ENCODE measurements around the gene NBPF8. TPM values are rescaled to one million over a fixed set of nuclear protein-coding genes. Genes with fewer than 3 reads are reported as not detected.
"Not testable (repeated sequence)": the region's sequence is repeated elsewhere in the genome, so short reads cannot be mapped to it uniquely, and the experiment has no call there.

Gene NBPF8
- polyA plus RNA-seq, 2 donors: 5.2 to 9.4 TPM

DNA sequence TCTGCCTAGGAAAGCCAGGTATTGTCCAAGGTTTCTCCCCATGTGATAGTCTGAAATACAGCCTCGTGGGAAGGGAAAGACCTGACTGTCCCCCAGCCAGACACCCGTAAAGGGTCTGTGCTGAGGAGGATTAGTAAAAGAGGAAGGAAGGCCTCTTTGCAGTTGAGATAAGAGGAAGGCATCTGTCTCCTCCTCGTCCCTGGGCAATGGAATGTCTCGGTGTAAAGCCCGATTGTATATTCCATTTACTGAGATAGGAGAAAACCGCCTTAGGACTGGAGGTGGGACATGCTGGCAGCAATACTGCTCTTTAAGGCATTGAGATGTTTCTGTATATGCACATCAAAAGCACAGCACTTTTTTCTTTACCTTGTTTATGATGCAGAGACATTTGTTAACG lies 10.2 kb downstream of the NBPF8 start:
- H3K36me3 ChIP-seq (ENCODE audit: control insufficient read depth in 2 of 2, insufficient read depth in 2 of 2, low read length in 1 of 2); H3K27me3 ChIP-seq (ENCODE audit: control insufficient read depth in 1 of 2, insufficient read depth in 2 of 2, low read length in 2 of 2); H3K9me3 ChIP-seq (ENCODE audit: control insufficient read depth in 2 of 2, insufficient read depth in 1 of 2, low read depth in 1 of 2, low read length in 1 of 2); H3K27ac ChIP-seq (ENCODE audit: low read depth in 2 of 2, low read length in 1 of 2); H3K4me3 ChIP-seq (ENCODE audit: low read depth in 1 of 2, low read length in 2 of 2); H3K4me1 ChIP-seq (ENCODE audit: control insufficient read depth in 2 of 2, insufficient read depth in 2 of 2, low read length in 1 of 2): not testable (repeated sequence)
- 75 to 77% methylated on average over 7 of the region's 7 CpGs for WGBS, 2 donors

- not testable (repeated sequence) for H3K4me3 ChIP-seq (ENCODE audit: low read depth in 1 of 2, low read length in 2 of 2); H3K9me3 ChIP-seq (ENCODE audit: control insufficient read depth in 2 of 2, insufficient read depth in 1 of 2, low read depth in 1 of 2, low read length in 1 of 2); H3K36me3 ChIP-seq (ENCODE audit: control insufficient read depth in 2 of 2, insufficient read depth in 2 of 2, low read length in 1 of 2); H3K27me3 ChIP-seq (ENCODE audit: control insufficient read depth in 1 of 2, insufficient read depth in 2 of 2, low read length in 2 of 2); H3K4me1 ChIP-seq (ENCODE audit: control insufficient read depth in 2 of 2, insufficient read depth in 2 of 2, low read length in 1 of 2); H3K27ac ChIP-seq (ENCODE audit: low read depth in 2 of 2, low read length in 1 of 2)
- WGBS, 2 donors: 44 to 67% methylated on average over 2 to 3 of the region's 3 CpGs
Measured at GRCh38 chr1:120431626-120432025, 16.8 kb downstream of the NBPF8 start.

GRCh38 chr1:120433831-120434230 lies 19.0 kb downstream of the NBPF8 start:
- WGBS, 2 donors: 97 to 98% methylated on average over 8 to 16 of the region's 18 CpGs
- H3K36me3 ChIP-seq (ENCODE audit: control insufficient read depth in 2 of 2, insufficient read depth in 2 of 2, low read length in 1 of 2); H3K27ac ChIP-seq (ENCODE audit: low read depth in 2 of 2, low read length in 1 of 2); H3K4me3 ChIP-seq (ENCODE audit: low read depth in 1 of 2, low read length in 2 of 2); H3K4me1 ChIP-seq (ENCODE audit: control insufficient read depth in 2 of 2, insufficient read depth in 2 of 2, low read length in 1 of 2); H3K27me3 ChIP-seq (ENCODE audit: control insufficient read depth in 1 of 2, insufficient read depth in 2 of 2, low read length in 2 of 2); H3K9me3 ChIP-seq (ENCODE audit: control insufficient read depth in 2 of 2, insufficient read depth in 1 of 2, low read depth in 1 of 2, low read length in 1 of 2): not testable (repeated sequence)

- not testable (repeated sequence) for H3K27me3 ChIP-seq (ENCODE audit: control insufficient read depth in 1 of 2, insufficient read depth in 2 of 2, low read length in 2 of 2); H3K4me1 ChIP-seq (ENCODE audit: control insufficient read depth in 2 of 2, insufficient read depth in 2 of 2, low read length in 1 of 2); H3K9me3 ChIP-seq (ENCODE audit: control insufficient read depth in 2 of 2, insufficient read depth in 1 of 2, low read depth in 1 of 2, low read length in 1 of 2); H3K4me3 ChIP-seq (ENCODE audit: low read depth in 1 of 2, low read length in 2 of 2); H3K36me3 ChIP-seq (ENCODE audit: control insufficient read depth in 2 of 2, insufficient read depth in 2 of 2, low read length in 1 of 2); H3K27ac ChIP-seq (ENCODE audit: low read depth in 2 of 2, low read length in 1 of 2)
- WGBS, 2 donors: 23 to 30% methylated on average over 2 of the region's 5 CpGs
Measured at GRCh38 chr1:120449124-120449523, 34.3 kb downstream of the NBPF8 start.

Other genes starting within 250 kb of the NBPF8 start
- 1 to 10 TPM; 9.8 to 10.0 TPM for gene SEC22B, start 238.5 kb upstream of the NBPF8 start, polyA plus RNA-seq

All from esophagus (tissue), 2 donors.